Caco-2 (cell line): ENCODE results near the gene ENDOD1. TPM values are rescaled to one million over a fixed set of nuclear protein-coding genes. Genes with fewer than 3 reads are reported as not detected.

Experiments used
- BruUV-seq: library from RNA; stranded (reverse); fragments of 400-500 nt; replicated peaks from 2 replicates; lab custom pipeline; 2021; lab: Mats Ljungman, UMichigan
- CTCF ChIA-PET: fragments of 300-600 bp; sonication (Branson Sonifier 250); formaldehyde crosslinking; loops from one replicate; lab custom pipeline; 2022; ENCODE audit warnings: antibody characterized with exemption; lab: Charles Lee
- POLR2A ChIA-PET: fragments of 300-600 bp; sonication (Branson Sonifier 250); formaldehyde crosslinking; loops from one replicate; lab custom pipeline; 2022; ENCODE audit warnings: antibody characterized with exemption; lab: Charles Lee
- DNase-seq, 2 experiments: peaks; one replicate each; pipeline versions ENCODE4 v3.0.0 to v3.0.0-alpha.2; 2020 to 2022
- H3K27me3 ChIP-seq: replicated peaks from 2 replicates; pipeline ENCODE4 v1.6.0; 2011; ENCODE audit warnings: low read length; ENCODE audit not compliant: control insufficient read depth, insufficient read depth
- H3K36me3 ChIP-seq: 2 replicates; pipeline ENCODE4 v1.5.1; 2011; ENCODE audit warnings: low read length; ENCODE audit not compliant: control insufficient read depth, insufficient read depth
- H3K4me1 ChIP-seq: fragments of 250-450 bp; sonication (Bioruptor Pico); 2 replicates; pipeline ENCODE4 v1.5.1; 2020; ENCODE audit warnings: mild to moderate bottlenecking
- H3K4me3 ChIP-seq: 2 replicates; pipeline ENCODE4 v1.5.1; 2011; ENCODE audit warnings: low read depth, mild to moderate bottlenecking, control low read depth, low read length
- H3K9me3 ChIP-seq: fragments of 250-450 bp; sonication (Bioruptor Pico); 2 replicates; pipeline ENCODE4 v1.5.1; 2020; ENCODE audit warnings: mild to moderate bottlenecking, moderate library complexity
- H3K27ac Mint-ChIP-seq: one replicate; pipeline ENCODE4 v1.8.0; 2022; ENCODE audit warnings: mixed read lengths; ENCODE audit not compliant: unreplicated experiment
- H3K27me3 Mint-ChIP-seq: one replicate; pipeline ENCODE4 v1.8.0; 2022; ENCODE audit warnings: mixed read lengths; ENCODE audit not compliant: insufficient read depth, unreplicated experiment
- H3K36me3 Mint-ChIP-seq: one replicate; pipeline ENCODE4 v1.8.0; 2022; ENCODE audit warnings: mild to moderate bottlenecking, mixed read lengths; ENCODE audit not compliant: insufficient read depth, unreplicated experiment
- H3K4me1 Mint-ChIP-seq: one replicate; pipeline ENCODE4 v1.8.0; 2022; ENCODE audit warnings: low read depth, mixed read lengths; ENCODE audit not compliant: unreplicated experiment
- H3K4me3 Mint-ChIP-seq: one replicate; pipeline ENCODE4 v1.8.0; 2022; ENCODE audit warnings: mild to moderate bottlenecking, moderate library complexity, mixed read lengths; ENCODE audit not compliant: unreplicated experiment
- H3K9me3 Mint-ChIP-seq: one replicate; pipeline ENCODE4 v1.8.0; 2022; ENCODE audit warnings: mixed read lengths; ENCODE audit not compliant: unreplicated experiment
- CTCF ChIP-seq, 2 experiments: fragments of 200-600 bp in 1 of 2; IDR thresholded peaks; 1 replicate in 1 of 2; 2 replicates in 1 of 2; pipeline versions ENCODE4 v1.5.1 to v1.8.0; 2011 to 2022; ENCODE audit warnings: antibody characterized with exemption in 1 of 2, control low read depth in 1 of 2, inconsistent platforms in 1 of 2, low read depth in 1 of 2, low read length in 1 of 2, mild to moderate bottlenecking in 1 of 2, moderate library complexity in 1 of 2; ENCODE audit not compliant: insufficient read depth in 1 of 2, severe bottlenecking in 1 of 2, unreplicated experiment in 1 of 2
- intact Hi-C: fragments of 100-400 bp; cut with micrococcal nuclease; formaldehyde crosslinking; loops from one replicate; pipeline ENCODE4 v1.10.0; 2022; ENCODE audit not compliant: unreplicated experiment
- total RNA-seq: library from RNA; stranded (reverse); gene quantifications from 2 replicates; pipeline ENCODE4 v1.2.3, GENCODE V29; 2022

ENDOD1 gene
- total RNA-seq, 1 experiment from 2014 or later: 22.7 TPM

- H3K9me3 ChIP-seq: no peaks in the 10 kb centered on the region
- ChIA-PET POLR2A (no interaction called here), CTCF (interaction anchor here (0.6 to 4.3 kb wide), 33 partner anchors 10 to 681 kb away, joined by 3 to 67 read pairs (median 5); partner anchors contain the start of genes FAM76B, SESN3 and SRSF8)
- Mint-ChIP-seq H3K36me3 (peaks cover 8% of the 10 kb centered on the region), H3K9me3 (no peaks in the 10 kb centered on the region), H3K4me1 (peaks cover 27% of the 10 kb centered on the region), H3K27ac (no peak overlapping the region), H3K4me3 (no peak overlapping the region), H3K27me3 (no peaks in the 10 kb centered on the region)
- H3K27me3 ChIP-seq: no peaks in the 10 kb centered on the region
- H3K4me3 ChIP-seq: no peak overlapping the region
- DNase-seq: peak; percentile 82 to 86
- H3K36me3 ChIP-seq: no peaks in the 10 kb centered on the region
- BruUV-seq: no TSS peak
- peaks cover 15% of the 10 kb centered on the region for H3K4me1 ChIP-seq
- intact Hi-C loops: loop anchor here (5.0 to 10.0 kb wide), 5 partner anchors 182 to 683 kb away; partner anchors contain the start of genes CWC15 and KDM4D
- TF ChIP-seq CTCF (IDR thresholded peaks at IDR 0.05; ENCODE audit: insufficient read depth in 1 of 2, low read depth in 1 of 2, low read length in 1 of 2, severe bottlenecking in 1 of 2, unreplicated experiment in 1 of 2): peak; percentile 92 to 96
These were observed 64.9 kb downstream of the ENDOD1 start for GRCh38 chr11:95154514-95154913.

GRCh38 chr11:95155385-95155784 is 65.7 kb downstream of the ENDOD1 start:
- H3K27ac Mint-ChIP-seq: no peak overlapping the region
- no peaks in the 10 kb centered on the region for H3K27me3 Mint-ChIP-seq
- peaks cover 10% of the 10 kb centered on the region for H3K4me1 ChIP-seq
- no peaks in the 10 kb centered on the region for H3K9me3 ChIP-seq
- ChIA-PET CTCF (interaction anchor here (0.9 to 4.3 kb wide), 10 partner anchors 9 to 680 kb away, joined by 3 to 67 read pairs (median 5); partner anchors contain the start of genes SESN3 and SRSF8), POLR2A (no interaction called here)
- H3K9me3 Mint-ChIP-seq: no peaks in the 10 kb centered on the region
- no peaks in the 10 kb centered on the region for H3K36me3 ChIP-seq
- no TSS peak for BruUV-seq
- TF ChIP-seq CTCF (IDR thresholded peaks at IDR 0.05; ENCODE audit: insufficient read depth in 1 of 2, low read depth in 1 of 2, low read length in 1 of 2, severe bottlenecking in 1 of 2, unreplicated experiment in 1 of 2): no peak
- H3K27me3 ChIP-seq: no peaks in the 10 kb centered on the region
- H3K4me3 Mint-ChIP-seq: no peak overlapping the region
- peaks cover 24% of the 10 kb centered on the region for H3K4me1 Mint-ChIP-seq
- peaks cover 10% of the 10 kb centered on the region for H3K36me3 Mint-ChIP-seq
- intact Hi-C loops: loop anchor here (10.0 kb wide), 1 partner anchor 269 kb away; no protein-coding TSS in a partner anchor
- DNase-seq: no peak
- no peak overlapping the region for H3K4me3 ChIP-seq

GRCh38 chr11:95156133-95156721 is 66.6 kb downstream of the ENDOD1 start:
- H3K36me3 Mint-ChIP-seq: peaks cover 11% of the 10 kb centered on the region
- H3K27ac Mint-ChIP-seq: no peak overlapping the region
- no peaks in the 10 kb centered on the region for H3K9me3 ChIP-seq
- H3K36me3 ChIP-seq: no peaks in the 10 kb centered on the region
- no TSS peak for BruUV-seq
- POLR2A ChIA-PET: no interaction called here
- no peak for TF ChIP-seq CTCF (IDR thresholded peaks at IDR 0.05; ENCODE audit: insufficient read depth in 1 of 2, low read depth in 1 of 2, low read length in 1 of 2, severe bottlenecking in 1 of 2, unreplicated experiment in 1 of 2)
- no peak overlapping the region for H3K4me3 Mint-ChIP-seq
- H3K9me3 Mint-ChIP-seq: no peaks in the 10 kb centered on the region
- no peaks in the 10 kb centered on the region for H3K27me3 ChIP-seq
- CTCF ChIA-PET: interaction anchor here (0.6 to 3.1 kb wide), 3 partner anchors 150 to 550 kb away, joined by 4 to 13 read pairs (median 10); no protein-coding TSS in a partner anchor
- peaks cover 24% of the 10 kb centered on the region for H3K4me1 Mint-ChIP-seq
- no peak overlapping the region for H3K4me3 ChIP-seq
- peak; percentile 31 to 51 for DNase-seq
- intact Hi-C loops: loop anchor here (10.0 kb wide), 1 partner anchor 269 kb away; no protein-coding TSS in a partner anchor
- H3K27me3 Mint-ChIP-seq: no peaks in the 10 kb centered on the region
- peaks cover 10% of the 10 kb centered on the region for H3K4me1 ChIP-seq
